OCI-M2 (cell line): ENCODE measurements around the gene PAQR6.
A peak's percentile ranks its signal among the peaks of the same experiment; 100 is the strongest.
"Not testable (repeated sequence)": the region's sequence is repeated elsewhere in the genome, so short reads cannot be mapped to it uniquely, and the experiment has no call there.

ENCODE experiments used
- DNase-seq: peaks from one replicate; lab custom pipeline; 2025; ENCODE audit not compliant: unreplicated experiment; lab: John Stamatoyannopoulos, UW

PAQR6 gene

DNA sequence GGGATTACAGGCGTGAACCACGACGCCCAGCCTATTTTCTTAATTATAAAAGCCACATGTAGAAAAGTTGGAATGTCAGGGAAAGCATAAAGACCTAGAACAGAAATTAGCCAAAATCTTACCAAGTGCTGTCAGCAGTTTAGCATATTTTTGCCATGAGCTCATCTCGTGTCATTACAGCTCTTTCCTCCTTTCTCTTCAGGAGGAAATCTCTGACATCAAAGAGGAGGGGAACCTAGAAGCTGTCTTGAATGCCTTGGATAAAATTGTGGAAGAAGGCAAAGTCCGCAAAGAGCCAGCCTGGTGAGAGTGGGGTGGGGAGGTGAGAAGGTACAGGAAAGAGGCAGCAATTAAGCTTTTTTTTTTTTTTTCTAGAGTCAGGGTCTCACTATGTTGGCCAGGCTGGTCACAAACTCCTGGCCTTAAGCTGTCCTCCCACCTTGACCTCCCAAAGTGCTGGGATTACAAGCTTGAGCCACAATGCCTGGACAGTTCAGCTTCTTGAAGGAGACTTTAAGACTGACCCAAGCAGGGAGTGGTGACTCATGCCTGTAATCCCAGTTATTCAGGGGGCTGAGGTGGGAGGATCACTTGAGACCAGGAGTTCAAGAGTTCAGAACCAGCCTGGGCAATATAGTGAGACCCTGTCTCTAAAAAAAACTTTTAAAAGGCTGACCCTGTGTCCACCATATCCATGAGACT lies 14.3 kb downstream of the PAQR6 start:
- DNase-seq, result no peak

- DNase-seq, result no peak
These were observed 15.5 kb downstream of the PAQR6 start for GRCh38 chr1:156232201-156232894.

GRCh38 chr1:156230473-156230837 lies 17.4 kb downstream of the PAQR6 start:
- DNase-seq, result no peak

DNA sequence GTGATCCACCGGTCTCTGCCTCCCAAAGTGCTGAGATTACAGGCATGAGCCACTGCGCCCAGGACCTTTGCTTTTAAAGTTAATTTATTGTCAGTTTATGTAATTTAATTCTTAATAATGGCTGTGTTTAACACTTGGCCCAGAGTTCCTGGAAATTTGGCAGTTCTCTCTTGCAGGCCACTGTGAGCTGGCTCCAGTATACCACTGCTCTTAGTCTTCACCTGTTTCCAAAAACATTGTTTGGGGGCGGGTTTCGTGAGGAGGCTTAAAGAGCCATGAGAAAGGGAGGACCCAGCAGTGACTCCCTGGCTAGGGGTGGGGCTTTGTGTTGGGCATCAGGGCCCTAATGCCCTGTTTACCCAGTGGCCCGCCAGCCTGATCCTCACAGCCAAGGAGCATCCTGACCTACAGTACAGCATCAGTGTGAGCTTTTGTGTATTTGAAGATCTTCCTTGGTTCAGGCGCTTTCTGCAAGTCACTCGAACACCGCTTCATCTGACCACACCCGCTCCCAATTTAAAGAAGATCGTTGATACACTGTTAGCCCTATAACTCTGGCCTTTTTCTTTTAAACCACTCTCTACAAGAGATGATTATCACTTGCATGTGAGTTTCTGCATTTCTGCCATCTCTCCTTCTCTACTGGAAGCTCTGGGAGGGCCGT lies 17.9 kb downstream of the PAQR6 start:
- DNase-seq, result no peak

GRCh38 chr1:156228501-156228900 lies 19.4 kb downstream of the PAQR6 start:
- DNase-seq, result no peak

- DNase-seq, result no peak
These were observed 21.1 kb downstream of the PAQR6 start for GRCh38 chr1:156226782-156227181.

- DNase-seq, result no peak
These were observed 21.7 kb downstream of the PAQR6 start for GRCh38 chr1:156226116-156226538.

DNA sequence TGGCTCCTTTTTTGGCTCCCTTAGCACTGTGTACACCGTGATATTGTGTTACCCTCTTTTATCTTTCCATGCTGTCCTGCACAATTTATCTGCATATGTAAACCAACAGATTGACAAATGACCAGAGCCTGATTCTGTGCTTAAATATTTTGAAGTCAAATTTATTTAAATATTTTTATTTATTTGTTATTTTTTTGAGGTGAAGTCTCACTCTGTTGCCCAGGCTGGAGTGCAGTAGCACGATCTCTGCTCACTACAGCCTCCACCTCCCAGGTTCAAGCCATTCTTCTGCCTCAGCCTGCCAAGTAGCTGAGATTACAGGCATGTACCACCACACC lies 22.2 kb downstream of the PAQR6 start:
- DNase-seq, result no peak

DNA sequence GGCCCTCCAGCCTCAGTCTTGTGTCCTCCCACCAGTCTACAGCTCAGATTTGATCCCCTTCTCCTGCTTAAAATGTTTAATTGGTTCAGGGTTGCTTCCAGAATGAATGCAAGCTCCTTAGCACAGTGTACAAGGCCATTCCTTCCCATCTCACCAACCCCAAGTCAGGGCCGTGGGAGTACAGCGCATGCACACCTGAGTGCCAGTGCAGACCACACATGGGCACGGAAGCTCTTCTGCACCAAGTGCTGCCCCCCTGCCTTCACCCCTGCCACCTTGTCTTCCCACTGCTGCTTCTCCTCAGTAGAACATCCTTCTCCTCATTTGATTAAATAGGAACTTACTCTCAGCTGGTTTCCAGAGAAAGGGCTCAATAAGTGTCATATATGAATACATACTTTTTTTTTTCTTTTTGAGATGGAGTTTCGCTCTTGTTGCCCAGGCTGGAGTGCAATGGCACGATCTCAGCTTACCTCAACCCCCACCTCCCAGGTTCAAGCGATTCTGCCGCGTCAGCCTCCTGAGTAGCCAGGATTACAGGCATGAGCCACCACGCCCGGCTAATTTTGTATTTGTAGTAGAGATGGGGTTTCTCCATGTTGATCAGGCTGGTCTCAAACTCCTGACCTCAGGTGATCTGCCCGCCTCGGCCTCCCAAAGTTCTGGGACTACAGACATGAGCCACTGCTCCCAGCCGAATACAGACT lies 25.7 kb downstream of the PAQR6 start:
- no peak for DNase-seq

GRCh38 chr1:156220226-156220625 lies 27.6 kb downstream of the PAQR6 start:
- DNase-seq, result no peak

- no peak for DNase-seq
These were observed 30.0 kb downstream of the PAQR6 start for GRCh38 chr1:156217871-156218270.

- not testable (repeated sequence) for DNase-seq
These were observed 31.3 kb downstream of the PAQR6 start for GRCh38 chr1:156216361-156217086.

DNA sequence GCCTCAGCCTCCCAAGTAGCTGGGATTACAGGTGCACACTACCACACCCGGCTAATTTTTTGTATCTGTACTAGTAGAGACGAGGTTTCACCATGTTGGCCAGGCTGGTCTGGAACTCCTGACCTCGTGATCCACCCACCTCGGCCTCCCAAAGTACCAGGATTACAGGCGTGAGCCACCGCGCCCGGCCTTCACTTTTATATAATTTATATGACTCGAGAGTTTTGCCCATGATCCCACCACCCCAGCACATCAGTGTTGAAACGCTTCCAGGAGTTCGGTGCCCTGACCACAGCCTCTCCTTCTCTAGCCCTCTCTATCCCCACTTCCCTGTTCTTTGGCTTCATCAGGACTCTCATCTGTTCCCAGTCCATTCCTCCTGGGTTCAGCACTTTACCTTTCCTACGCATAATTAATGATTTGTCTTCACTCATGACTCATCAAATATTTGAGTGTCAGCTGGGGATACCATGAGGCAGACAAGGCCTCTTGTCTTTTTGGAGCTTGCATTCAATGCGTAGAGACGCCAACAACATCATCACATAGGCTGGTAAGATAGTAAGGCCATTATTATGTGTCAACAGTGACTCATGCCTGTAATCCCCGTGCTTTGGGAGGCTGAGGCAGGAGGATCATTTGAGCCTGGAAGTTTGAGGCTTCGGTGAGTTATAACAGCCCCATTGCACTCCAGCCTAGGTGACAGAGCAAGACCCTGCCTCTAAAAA lies 33.7 kb downstream of the PAQR6 start:
- DNase-seq, result no peak

DNA sequence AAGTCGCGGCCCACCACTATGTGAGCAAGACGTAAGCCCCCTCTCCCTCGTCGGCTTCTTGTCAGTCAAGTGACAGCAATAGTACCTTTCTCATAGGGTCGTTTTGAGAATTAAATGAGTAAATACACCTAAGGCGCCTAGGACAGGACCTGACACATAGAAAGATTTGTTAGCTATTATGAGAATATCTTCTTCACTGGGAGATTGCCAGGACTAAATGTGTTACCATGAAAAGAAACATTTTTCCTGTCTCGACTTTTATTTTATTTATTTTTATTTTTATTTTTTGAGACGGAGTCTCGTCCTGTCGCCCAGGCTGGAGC lies 34.3 kb downstream of the PAQR6 start:
- no peak for DNase-seq

DNA sequence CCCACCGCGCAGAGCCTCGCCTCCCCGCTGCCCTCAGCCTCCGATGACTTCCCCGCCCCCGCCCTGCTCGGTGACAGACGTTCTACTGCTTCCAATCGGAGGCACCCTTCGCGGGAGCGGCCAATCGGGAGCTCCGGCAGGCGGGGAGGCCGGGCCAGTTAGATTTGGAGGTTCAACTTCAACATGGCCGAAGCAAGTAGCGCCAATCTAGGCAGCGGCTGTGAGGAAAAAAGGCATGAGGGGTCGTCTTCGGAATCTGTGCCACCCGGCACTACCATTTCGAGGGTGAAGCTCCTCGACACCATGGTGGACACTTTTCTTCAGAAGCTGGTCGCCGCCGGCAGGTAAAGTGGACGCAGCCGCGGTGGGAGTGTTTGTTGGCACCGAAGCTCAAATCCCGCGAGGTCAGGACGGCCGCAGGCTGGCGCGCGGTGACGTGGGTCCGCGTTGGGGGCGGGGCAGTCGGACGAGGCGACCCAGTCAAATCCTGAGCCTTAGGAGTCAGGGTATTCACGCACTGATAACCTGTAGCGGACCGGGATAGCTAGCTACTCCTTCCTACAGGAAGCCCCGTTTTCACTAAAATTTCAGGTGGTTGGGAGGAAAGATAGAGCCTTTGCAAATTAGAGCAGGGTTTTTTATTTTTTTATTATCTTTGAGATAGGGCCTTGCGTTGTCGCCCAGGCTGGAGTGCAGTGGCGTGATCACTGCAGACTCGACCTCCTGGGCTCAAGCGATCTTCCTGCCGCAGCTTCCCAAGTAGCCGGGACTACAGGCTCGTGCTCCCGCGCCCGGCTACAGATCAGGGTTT lies 34.8 kb downstream of the PAQR6 start, which contains the start of gene PMF1:
Gene PMF1, plus strand, starts transcription at position 175 of the 811 bp plus-strand sequence. Its CDS starts 9 bp downstream, at position 184.
- peak; percentile 90 for DNase-seq

- DNase-seq, result no peak
These were observed 35.7 kb downstream of the PAQR6 start for GRCh38 chr1:156212130-156212529.

DNA sequence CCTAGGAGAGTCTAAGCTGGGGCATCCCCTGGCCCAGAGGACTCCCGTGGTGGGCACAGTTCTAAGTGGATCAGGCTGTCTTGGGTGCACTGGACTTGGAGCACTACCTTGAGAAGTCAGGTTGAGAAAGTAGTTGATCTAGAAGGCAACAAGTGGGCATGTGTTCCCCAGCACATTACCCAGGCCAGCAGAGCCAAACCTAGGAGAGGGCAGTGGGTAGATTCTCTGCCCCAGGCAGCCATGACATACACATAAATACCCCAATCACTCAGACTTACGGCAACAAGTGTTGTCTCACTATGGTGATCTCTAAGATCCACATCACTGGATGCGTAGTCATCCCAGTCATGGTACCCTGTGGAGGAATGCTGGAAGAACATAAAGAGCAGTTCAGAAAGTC lies 36.6 kb downstream of the PAQR6 start:
- no peak for DNase-seq

- no peak for DNase-seq
These were observed 43.2 kb downstream of the PAQR6 start for GRCh38 chr1:156204686-156205085.

- no peak for DNase-seq
These were observed 44.5 kb downstream of the PAQR6 start for GRCh38 chr1:156203331-156203730.

DNA sequence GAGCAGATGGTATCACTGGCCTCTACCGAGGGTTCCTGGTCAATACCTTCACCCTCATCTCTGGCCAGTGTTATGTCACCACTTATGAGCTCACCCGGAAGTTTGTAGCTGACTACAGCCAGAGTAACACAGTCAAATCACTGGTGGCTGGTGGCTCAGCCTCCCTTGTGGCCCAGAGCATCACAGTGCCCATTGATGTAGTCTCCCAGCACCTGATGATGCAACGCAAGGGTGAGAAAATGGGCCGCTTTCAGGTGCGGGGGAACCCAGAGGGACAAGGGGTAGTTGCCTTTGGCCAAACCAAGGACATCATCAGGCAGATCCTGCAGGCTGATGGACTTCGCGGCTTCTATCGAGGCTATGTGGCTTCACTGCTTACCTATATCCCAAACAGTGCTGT lies 47.8 kb downstream of the PAQR6 start:
- no peak for DNase-seq
